ENCODE measurements around the gene AGO1.
"Not testable (repeated sequence)": the region's sequence is repeated elsewhere in the genome, so short reads cannot be mapped to it uniquely, and the experiment has no call there.

The AGO1 gene

DNA sequence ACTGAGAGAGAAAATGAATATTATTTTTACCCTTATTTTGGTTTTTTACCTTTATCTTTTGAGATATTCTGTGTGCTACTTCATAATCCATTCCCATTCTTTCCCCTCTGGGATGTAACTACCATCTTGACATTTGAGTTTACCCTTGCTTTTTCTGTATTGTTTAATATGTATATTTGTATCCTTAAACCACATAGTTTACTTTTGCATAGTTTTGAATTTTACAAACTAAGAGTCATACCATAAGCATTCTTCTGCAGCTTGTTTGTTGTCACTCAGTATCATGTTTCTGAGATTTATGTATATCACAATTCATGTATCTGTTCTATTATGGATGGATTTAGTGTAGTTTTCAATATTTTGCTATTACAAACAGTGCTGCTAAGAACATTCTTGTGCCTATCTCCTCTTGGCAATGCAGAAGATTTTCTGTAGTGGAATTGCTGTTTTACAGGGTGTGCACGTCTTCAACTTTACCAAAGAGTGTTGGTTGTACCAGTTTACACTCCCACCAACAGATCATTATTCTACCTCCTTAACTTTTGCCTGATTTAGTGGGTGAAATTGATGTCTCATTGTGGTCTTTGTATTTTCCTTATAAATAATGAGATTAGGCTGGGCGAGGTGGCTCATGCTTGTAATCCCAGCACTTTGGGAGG is 12.2 kb upstream of the AGO1 start:
- DNase-seq = no peak

- DNase-seq = no peak
Measured at GRCh38 chr1:35873243-35873750, 9.7 kb upstream of the AGO1 start.

DNA sequence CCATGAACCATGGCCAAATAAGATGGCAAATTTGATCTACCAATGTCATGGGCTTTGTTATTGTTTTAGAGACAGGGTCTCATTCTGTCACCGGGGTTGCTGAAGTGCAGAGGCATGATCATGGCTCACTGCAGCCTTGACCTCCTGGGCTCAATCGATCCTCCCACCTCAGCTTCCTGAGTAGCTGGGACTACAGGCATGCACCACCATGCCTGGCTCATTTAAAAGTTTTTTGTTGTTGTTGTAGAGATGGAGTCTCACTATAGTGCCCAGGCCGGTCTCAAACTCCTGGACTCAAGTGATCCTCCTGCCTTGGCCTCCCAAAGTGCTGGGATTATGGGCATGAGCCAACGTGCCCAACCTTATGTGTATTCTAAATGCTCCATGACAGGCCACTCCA is 8.9 kb upstream of the AGO1 start:
- not testable (repeated sequence) for DNase-seq

GRCh38 chr1:35876988-35877387 is 6.0 kb upstream of the AGO1 start:
- no peak for DNase-seq

GRCh38 chr1:35881850-35882273 is 1.1 kb upstream of the AGO1 start:
- DNase-seq = no peak

GRCh38 chr1:35882586-35882944 is 444 bp upstream of the AGO1 start:
- DNase-seq = no peak

GRCh38 chr1:35883635-35884101 is 659 bp downstream of the AGO1 start:
- peak; percentile 48 for DNase-seq

DNA sequence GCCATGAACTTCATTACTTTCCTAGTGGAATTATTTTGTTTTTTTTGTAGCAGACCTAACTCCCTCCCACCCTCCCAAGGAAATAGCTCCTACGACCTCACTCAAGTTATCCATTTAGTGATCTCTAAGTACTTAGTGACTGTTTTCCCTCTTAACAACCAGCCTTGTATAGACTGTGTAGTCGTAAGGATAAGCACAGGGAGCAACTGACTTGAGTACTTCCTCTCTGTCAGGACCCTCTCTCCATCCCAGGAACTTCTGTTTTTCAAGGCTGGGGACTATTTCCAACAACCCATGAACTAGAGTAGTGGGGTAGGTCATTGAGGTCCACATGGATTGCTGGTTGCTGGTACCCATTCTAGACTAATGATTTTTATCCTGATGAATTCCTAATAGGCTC is 1.9 kb downstream of the AGO1 start:
- DNase-seq = no peak

DNA sequence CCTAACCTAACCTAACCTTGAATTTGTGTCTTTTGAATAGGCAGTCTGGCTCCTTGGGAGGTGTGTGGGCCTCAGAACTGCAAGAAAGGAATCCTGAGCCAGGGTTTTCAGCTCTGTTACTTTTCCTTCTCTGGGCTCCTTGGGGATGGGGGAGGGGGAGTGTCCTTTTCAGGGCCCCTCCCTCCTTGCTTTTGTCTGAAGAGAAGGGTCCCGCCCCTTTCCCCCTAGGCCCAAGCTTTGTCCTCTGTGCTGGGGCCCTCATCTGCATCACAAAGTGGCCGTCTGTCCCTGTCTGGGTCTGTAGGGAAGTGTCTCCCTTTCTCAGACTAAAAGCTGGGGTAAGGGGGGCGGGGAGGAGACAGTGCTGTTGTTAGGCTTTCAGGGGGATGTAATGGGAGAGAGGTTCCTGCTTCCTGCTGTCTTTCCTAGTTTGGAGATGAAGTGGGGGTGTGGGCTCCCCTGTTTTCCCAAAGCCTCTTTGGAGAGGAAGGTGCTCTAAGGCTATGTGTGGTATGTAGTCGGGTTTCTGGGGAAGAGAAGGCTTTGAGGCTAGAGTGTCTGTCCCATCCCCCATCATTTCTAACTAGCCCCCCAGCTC is 3.1 kb downstream of the AGO1 start:
- no peak for DNase-seq

GRCh38 chr1:35886577-35887431 is 3.8 kb downstream of the AGO1 start:
- DNase-seq = no peak

- DNase-seq = no peak
Measured at GRCh38 chr1:35887508-35887907, 4.5 kb downstream of the AGO1 start.

GRCh38 chr1:35888255-35888654 is 5.2 kb downstream of the AGO1 start:
- no peak for DNase-seq

DNA sequence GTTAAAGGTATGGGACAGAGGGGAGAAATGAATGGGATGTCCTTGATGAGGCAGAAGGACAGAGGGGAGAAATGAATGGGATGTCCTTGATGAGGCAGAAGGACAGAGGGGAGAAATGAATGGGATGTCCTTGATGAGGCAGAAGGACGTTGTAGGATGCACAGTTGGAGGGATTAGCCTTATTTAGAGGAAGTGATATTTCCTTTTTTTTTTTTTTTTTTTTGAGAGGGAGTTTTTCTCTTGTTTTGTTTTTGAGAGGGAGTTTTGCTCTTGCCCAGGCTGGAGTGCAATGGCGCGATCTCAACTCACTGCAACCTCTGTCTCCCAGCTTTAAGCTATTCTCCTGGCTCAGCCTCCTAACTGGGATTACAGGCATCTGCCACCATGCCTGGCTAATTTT is 6.0 kb downstream of the AGO1 start:
- DNase-seq = not testable (repeated sequence)

DNA sequence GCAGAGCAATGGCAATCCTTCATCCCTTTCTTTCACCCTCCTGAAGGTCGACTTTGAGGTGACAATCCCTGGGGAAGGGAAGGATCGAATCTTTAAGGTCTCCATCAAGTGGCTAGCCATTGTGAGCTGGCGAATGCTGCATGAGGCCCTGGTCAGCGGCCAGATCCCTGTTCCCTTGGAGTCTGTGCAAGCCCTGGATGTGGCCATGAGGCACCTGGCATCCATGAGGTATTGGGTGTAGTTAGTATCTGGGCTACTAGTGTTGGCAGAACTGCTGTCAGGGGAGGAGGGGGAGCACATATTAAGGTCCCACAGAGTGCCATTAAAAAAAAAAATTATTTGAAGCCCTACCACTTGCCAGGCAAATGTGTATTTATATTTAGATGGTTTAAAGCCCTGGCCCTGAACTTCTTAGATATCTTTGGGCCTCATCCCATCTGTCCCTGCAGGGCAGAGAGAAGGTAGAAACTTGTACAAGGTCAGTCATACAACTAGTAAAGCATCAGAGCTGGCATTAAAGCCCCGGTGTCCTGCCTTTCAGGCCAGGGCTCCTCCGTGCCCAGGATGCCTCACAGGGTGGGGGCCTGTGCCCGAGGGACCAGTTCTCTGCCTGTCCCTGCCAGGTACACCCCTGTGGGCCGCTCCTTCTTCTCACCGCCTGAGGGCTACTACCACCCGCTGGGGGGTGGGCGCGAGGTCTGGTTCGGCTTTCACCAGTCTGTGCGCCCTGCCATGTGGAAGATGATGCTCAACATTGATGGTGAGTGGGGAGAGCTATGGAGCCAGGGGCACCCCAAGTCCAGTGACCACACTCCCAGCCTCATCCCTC is 10.3 kb downstream of the AGO1 start:
- DNase-seq = no peak

- no peak for DNase-seq
Measured at GRCh38 chr1:35894183-35894582, 11.2 kb downstream of the AGO1 start.

DNA sequence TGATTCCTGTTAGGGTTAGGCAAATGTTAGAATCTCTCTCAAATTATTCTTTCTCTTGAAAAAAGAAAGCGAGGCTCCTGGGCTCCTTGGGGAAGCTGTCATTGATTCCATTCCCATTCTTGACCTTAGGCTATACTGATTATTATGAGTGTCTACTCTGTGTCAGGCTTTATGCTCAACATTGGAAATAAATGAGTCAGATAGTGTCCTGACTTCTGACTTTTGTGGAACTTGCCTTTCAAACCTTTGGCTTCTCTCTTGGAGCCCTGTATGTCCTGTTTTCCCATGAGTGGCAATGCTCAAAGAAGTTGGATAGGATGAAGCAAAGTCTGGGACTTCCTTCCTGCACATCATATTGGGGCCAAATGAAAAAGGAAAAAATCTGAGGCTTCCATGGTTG is 11.6 kb downstream of the AGO1 start:
- DNase-seq = no peak

- DNase-seq = no peak
Measured at GRCh38 chr1:35899941-35900340, 16.9 kb downstream of the AGO1 start.

GRCh38 chr1:35901235-35901634 is 18.2 kb downstream of the AGO1 start:
- DNase-seq = no peak

DNA sequence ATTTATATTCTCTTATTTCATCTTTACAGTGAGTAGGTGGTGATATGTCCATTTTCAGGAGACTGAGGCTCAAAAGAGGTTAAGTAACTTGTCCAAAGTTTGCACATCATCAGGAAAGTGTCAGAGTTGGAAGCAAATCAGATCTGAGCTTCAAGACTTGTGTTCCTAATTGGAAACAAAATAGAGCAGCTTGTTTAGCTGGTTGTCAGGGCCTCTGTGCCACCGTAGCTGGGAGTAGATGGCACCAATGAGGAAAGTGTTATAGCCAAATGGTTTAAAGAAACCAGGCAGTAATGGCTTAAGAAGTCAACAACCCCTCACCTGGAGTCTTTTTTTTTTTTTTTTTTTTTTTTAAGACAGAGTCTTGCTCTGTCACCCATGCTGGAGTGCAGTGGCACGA is 19.7 kb downstream of the AGO1 start:
- DNase-seq = no peak

- no peak for DNase-seq
Measured at GRCh38 chr1:35914717-35915116, 31.7 kb downstream of the AGO1 start.

DNA sequence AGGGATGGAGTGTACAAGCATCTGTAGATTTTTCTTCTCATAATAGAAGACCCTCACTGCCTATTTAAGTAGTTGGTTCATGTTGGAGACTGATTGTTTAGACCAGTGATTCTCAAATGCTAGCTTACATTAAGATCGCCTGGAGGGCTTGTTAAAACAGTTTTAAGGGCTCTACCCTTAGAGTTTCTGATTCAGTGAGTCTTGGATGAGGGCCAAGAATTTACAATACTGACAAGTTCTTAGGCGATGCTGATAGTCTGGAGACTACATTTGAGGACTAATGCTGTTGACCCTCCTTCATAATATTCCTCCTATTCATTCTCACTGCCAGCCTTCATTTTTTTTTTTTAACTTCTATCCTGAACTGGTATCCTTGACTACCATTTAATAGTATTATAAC is 32.7 kb downstream of the AGO1 start:
- DNase-seq = no peak

DNA sequence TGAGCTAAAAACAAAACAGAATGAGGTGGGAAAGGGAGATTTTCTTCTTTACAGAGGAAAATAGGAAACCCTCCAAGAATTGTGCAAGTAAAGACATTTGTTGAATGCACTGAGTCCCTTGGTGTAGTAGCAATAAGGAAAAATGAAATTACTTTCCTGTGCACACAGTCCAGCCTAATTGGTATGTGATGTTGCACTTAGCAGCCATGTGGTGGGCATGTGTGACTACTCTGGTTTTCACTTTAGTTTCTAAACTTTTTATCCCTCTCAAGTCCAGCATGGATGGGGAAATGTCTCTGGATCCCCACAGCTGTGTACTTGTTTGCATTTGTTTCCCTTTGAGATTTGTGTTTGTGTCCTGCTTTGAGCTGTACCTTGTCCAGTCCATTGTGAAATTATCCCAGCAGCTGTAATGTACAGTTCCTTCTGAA is 40.8 kb downstream of the AGO1 start:
- DNase-seq = no peak

GRCh38 chr1:35924838-35925237 is 41.8 kb downstream of the AGO1 start:
- no peak for DNase-seq
